Breast epithelium (tissue), 4 donors: Measurements from ENCODE around the gene KIF1A. TPM values are rescaled to one million over a fixed set of nuclear protein-coding genes. Genes with fewer than 3 reads are reported as not detected.

Experiments
- DNase-seq, 2 donors: peaks; one replicate each; pipeline ENCODE4 v3.0.0-alpha.2; 2019; ENCODE audit warnings: low spot score in 2 of 2
- H3K27ac ChIP-seq, 2 donors: fragments of 200-600 bp; sonication (generic) in 1 of 2; one replicate each; pipeline ENCODE4 v1.5.1; 2016 to 2019; ENCODE audit warnings: mild to moderate bottlenecking in 1 of 2
- H3K27me3 ChIP-seq, 2 donors: fragments of 200-600 bp; sonication (generic) in 1 of 2; one replicate each; pipeline versions ENCODE4 v1.5.1 to v1.6.0; 2017 to 2019; ENCODE audit warnings: control low read depth in 1 of 2, mild to moderate bottlenecking in 1 of 2
- H3K36me3 ChIP-seq: fragments of 200-600 bp; one replicate; pipeline ENCODE4 v1.5.1; 2019
- H3K4me1 ChIP-seq, 2 donors: fragments of 200-600 bp; sonication (generic); one replicate each; pipeline ENCODE4 v1.5.1; 2016 to 2019; ENCODE audit warnings: control low read depth in 1 of 2
- H3K4me3 ChIP-seq, 3 donors: fragments of 200-600 bp; sonication (generic); 1 replicate in 2 of 3; 2 replicates in 1 of 3; pipeline ENCODE4 v1.5.1; 2016 to 2019; ENCODE audit warnings: mild to moderate bottlenecking in 3 of 3, moderate library complexity in 2 of 3
- H3K9me3 ChIP-seq, 2 donors: fragments of 200-600 bp; sonication (generic) in 1 of 2; one replicate each; pipeline ENCODE4 v1.5.1; 2016 to 2019; ENCODE audit warnings: control low read depth in 1 of 2
- CTCF ChIP-seq, 3 donors: fragments of 450-650 bp; IDR thresholded peaks; one replicate each; pipeline ENCODE4 v1.5.1; 2016 to 2017; ENCODE audit warnings: antibody characterized with exemption in 3 of 3, mild to moderate bottlenecking in 3 of 3, moderate library complexity in 3 of 3
- POLR2A ChIP-seq: fragments of 450-650 bp; IDR thresholded peaks from one replicate; pipeline ENCODE4 v1.6.1; 2016; ENCODE audit warnings: antibody characterized with exemption, mild to moderate bottlenecking, moderate library complexity
- POLR2AphosphoS5 ChIP-seq, 3 donors: sonication (generic); formaldehyde crosslinking; IDR thresholded peaks; one replicate each; pipeline ENCODE4 v1.6.1; 2017; ENCODE audit warnings: antibody characterized with exemption in 3 of 3
- intact Hi-C: fragments of 100-400 bp; cut with DNase I; formaldehyde crosslinking; loops from one replicate; pipeline ENCODE4 v1.15.1; 2023; ENCODE audit warnings: low total_unique reads
- total RNA-seq, 3 donors: library from RNA; depleted of rRNA; stranded (reverse); fragments of >200 nt; gene quantifications; one replicate each; pipeline ENCODE4 v1.1.0, GENCODE V29; 2016

KIF1A gene
- total RNA-seq, 3 donors from 2014 or later: under 0.01 to 0.29 TPM; not detected in 1

DNA sequence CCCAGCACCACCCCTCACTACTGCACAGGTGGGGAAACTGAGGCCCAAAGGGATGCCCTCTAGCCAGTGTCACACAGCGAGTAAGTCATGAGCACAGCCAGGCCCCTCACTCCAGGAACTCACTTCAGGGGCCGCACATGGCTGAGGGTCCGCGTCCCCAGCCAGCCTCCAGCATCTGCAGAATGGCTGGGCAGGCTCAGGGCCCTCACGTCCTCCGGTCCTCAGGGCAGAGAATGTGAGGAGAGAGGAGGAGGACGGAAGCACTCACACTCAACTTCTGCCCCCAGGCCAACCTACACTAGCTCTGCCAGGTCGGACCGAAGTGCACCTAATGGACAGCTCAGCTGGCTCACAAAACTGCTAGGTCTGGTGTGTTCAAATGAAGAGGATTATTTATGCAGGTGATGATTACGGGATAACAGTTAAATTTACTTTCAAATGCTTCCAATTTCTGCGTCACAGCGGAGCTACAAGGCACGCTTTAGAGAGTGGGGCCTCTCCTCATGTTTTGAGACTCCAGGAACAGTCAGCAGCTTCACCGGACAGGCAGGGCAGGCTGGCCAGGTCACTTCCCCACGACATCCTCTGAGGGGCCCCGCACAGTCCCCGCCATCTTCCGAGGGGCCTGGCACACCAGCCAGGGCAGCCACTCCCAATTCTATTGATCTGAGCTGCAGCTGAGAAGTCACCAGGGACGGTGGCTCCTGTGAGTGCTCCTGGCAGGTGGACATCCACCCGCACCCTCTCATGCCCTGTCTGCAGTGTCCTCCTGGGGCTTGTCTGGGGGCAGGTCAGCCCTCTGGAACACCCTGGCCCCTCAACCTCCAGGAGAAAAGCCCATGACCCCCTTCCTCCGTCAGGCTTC is 26.5 kb downstream of the KIF1A start:
- no peak for DNase-seq
- Histone ChIP-seq H3K4me3 (no peak overlapping the region), H3K36me3 (no peaks in the 10 kb centered on the region), H3K27me3 (peaks cover 0 to 24% of the 10 kb centered on the region in 2 donors), H3K4me1 (no peaks in the 10 kb centered on the region), H3K9me3 (no peaks in the 10 kb centered on the region), H3K27ac (no peak overlapping the region)
- TF ChIP-seq POLR2AphosphoS5 (IDR thresholded peaks at IDR 0.05): no peak
- no peak for TF ChIP-seq POLR2A
- TF ChIP-seq CTCF (IDR thresholded peaks at IDR 0.05): no peak
- intact Hi-C loops: no loop called here

DNA sequence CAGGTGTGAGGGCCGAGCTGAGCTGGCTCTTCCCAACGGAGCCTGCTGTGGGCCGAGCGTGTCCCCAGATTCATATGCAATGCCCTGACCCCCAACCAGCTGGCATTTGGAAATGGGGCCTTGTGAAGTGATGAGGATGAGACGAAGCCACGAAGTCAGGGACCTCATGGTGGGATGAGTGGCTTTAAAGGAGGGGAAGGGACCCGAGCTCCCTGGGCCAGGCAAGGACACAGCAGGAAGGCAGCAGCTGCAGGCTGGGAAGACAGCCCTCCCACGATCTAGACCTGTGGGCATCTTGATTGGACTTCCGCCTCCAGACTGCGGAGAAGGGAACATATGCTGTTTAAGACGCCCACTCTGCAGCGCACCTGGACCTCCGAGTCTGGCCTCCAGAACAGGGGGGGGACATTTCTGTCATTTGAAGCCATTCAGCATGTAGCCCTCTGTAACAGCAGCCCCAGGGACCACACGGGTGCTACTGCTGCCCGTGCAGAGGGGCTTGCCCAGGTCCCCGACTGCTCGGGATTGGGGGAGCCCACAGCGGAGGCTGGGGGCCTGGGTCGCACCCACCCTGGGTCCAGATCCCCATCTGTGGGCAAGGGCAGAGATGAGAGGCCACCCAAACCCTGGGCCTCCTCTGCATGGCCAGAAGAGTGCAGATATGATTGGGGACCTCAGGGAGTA is 27.2 kb downstream of the KIF1A start:
- intact Hi-C loops: no loop called here
- no peak overlapping the region for H3K27ac ChIP-seq
- DNase-seq: no peak

DNA sequence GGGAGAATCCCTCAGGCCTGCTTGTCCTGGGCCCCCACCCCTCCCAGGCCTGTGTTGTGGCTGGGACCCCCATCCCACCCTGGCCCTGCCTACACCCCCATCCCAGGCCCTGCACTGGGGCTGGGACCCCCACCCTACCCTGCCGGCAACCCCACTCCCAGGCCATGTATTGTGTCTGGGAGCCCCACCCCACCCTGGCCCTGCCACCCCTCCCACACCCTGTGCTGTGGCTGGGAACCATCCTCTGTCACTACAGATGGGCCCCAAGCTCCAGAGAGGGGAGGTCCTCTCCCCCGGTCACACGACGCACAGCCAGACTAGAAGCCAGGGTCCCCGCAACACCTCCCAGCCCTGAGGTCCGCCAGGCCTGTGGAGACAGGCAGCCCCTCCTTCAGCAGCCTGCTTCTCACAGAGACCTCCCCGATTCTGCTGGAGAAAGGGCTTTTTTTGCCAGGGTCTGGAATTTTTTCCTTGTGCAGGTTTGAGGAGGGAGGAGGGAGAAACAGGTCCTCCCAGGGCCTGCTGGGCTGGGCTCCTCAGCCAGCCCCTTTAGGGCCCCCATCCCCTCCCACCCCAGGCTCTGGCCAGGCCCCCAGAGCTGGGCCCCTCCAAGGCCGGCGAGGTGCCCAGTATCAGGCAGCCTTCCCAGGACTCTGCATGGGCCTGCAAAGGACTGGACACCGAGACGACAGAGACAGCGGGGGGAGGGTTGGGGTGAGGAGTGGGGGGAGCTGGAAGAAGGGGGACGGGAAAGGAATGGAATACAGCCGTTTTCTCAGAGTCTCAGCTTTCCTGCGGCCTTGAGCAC is 28.0 kb downstream of the KIF1A start:
- no peak for TF ChIP-seq POLR2AphosphoS5 (IDR thresholded peaks at IDR 0.05)
- no peak for TF ChIP-seq CTCF (IDR thresholded peaks at IDR 0.05)
- no peak for TF ChIP-seq POLR2A
- no peaks in the 10 kb centered on the region for H3K9me3 ChIP-seq
- H3K4me3 ChIP-seq: no peak overlapping the region
- no peaks in the 10 kb centered on the region for H3K4me1 ChIP-seq
- no peak for DNase-seq
- H3K27me3 ChIP-seq: peaks cover 0 to 8% of the 10 kb centered on the region in 2 donors
- H3K27ac ChIP-seq: no peak overlapping the region
- intact Hi-C loops: no loop called here
- no peaks in the 10 kb centered on the region for H3K36me3 ChIP-seq

More for the DNA sequence above, 27.2 kb downstream of the KIF1A start:
- no peaks in the 10 kb centered on the region for H3K9me3 ChIP-seq
- no peaks in the 10 kb centered on the region for H3K36me3 ChIP-seq
- no peak overlapping the region for H3K4me3 ChIP-seq
- no peaks in the 10 kb centered on the region for H3K4me1 ChIP-seq
- peaks cover 0 to 16% of the 10 kb centered on the region in 2 donors for H3K27me3 ChIP-seq
- TF ChIP-seq POLR2A (no peak), POLR2AphosphoS5 (IDR thresholded peaks at IDR 0.05) (no peak), CTCF (IDR thresholded peaks at IDR 0.05) (no peak)

GRCh38 chr2:240791221-240791800 is 28.7 kb downstream of the KIF1A start:
- TF ChIP-seq POLR2A (no peak), CTCF (IDR thresholded peaks at IDR 0.05) (no peak), POLR2AphosphoS5 (IDR thresholded peaks at IDR 0.05) (no peak)
- intact Hi-C loops: no loop called here
- H3K36me3 ChIP-seq: no peaks in the 10 kb centered on the region
- H3K27me3 ChIP-seq: peaks cover 0 to 8% of the 10 kb centered on the region in 2 donors
- no peak overlapping the region for H3K4me3 ChIP-seq
- no peak overlapping the region for H3K27ac ChIP-seq
- no peak for DNase-seq
- no peaks in the 10 kb centered on the region for H3K4me1 ChIP-seq
- H3K9me3 ChIP-seq: no peaks in the 10 kb centered on the region
